Colon (tissue), 2 donors: Measurements from ENCODE around the gene CLEC4C.

Experiments
- FAIRE-seq: peaks from 2 replicates; lab custom pipeline; 2012; peaks lifted over from hg19 to GRCh38; lab: Jason Lieb, UNC
- donor health status: control.
- donor health status: control.

The CLEC4C gene

GRCh38 chr12:7723926-7724325 lies 23.2 kb downstream of the CLEC4C start:
- FAIRE-seq: no peak

GRCh38 chr12:7719946-7720730 lies 27.0 kb downstream of the CLEC4C start:
- no peak for FAIRE-seq

- no peak for FAIRE-seq
Measured at GRCh38 chr12:7716381-7716780, 30.8 kb downstream of the CLEC4C start.

DNA sequence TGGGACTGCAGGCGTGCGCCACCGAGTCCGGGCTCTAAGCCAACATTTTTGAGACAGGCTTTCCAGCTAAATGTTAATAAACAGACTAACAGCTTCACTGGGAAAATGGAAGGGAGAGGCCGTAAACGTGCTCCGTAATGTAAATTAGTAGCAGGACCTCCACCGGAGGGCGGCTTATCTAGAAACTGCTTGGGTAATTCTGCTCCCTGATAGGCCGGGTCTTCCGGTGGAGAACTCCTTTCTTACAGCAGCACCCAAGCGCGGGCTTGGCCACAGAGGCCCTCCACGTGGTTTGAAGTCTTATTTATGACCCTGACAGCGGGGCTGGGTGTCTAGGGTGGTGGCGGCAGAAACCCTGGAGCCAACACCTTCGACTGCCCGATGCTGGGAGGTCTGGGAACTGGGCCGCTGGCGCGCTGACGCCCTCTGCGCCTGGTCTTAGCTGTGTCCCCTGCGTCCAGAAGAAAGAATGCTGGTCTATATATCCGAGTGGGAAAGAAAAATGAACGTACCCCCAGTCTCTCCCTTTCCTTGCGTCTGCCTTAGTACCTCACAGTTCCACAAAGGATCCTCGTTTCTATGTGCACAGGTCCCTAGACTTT lies 34.2 kb downstream of the CLEC4C start:
- no peak for FAIRE-seq

GRCh38 chr12:7711133-7711532 lies 36.0 kb downstream of the CLEC4C start, which contains the start of gene DPPA3:
DPPA3 (plus strand) TSS chr12:7711433; CDS start chr12:7711571, 138 bp downstream.
- FAIRE-seq: no peak

DNA sequence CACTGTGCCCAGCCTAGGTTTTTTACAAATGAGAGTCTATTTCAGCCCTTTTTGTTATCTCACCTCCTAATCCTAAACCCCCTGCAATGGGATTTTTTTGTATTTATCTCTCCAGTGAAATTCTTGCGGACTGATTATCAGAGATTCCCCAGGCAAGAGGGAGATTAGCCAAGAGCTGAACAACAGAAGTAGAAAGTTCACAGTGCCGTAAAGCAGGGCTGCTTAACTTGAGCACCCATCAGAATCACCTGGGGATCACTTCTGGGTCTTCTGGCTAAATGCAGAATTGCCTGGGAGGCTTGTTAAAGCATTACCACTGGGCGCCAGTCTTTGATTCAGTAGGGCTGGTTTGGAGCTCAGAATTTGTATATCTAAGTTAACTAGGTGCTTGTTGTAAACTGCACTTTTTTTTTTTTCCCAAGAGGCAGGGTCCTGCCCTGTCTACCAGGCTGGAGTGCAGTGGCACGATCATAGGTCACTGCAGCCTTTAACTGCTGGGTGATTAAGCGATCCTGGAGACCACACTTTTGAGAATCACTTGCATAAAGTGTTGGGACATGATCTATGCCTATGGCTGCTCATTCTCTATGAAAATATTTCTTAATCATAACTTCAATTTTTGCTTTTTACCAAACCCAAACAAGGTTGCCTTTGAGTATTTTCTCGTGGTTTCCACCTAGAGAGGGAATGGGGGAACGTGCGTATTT lies 37.1 kb downstream of the CLEC4C start:
- no peak for FAIRE-seq

GRCh38 chr12:7705846-7706245 lies 41.3 kb downstream of the CLEC4C start:
- no peak for FAIRE-seq

GRCh38 chr12:7695566-7696197 lies 51.5 kb downstream of the CLEC4C start, which contains the start of gene GDF3:
GDF3 (minus strand) TSS chr12:7695775; CDS start chr12:7695728, 47 bp downstream.
- no peak for FAIRE-seq

GRCh38 chr12:7695237-7695560 lies 52.0 kb downstream of the CLEC4C start:
- no peak for FAIRE-seq

GRCh38 chr12:7694556-7695236 lies 52.5 kb downstream of the CLEC4C start:
- FAIRE-seq: no peak

DNA sequence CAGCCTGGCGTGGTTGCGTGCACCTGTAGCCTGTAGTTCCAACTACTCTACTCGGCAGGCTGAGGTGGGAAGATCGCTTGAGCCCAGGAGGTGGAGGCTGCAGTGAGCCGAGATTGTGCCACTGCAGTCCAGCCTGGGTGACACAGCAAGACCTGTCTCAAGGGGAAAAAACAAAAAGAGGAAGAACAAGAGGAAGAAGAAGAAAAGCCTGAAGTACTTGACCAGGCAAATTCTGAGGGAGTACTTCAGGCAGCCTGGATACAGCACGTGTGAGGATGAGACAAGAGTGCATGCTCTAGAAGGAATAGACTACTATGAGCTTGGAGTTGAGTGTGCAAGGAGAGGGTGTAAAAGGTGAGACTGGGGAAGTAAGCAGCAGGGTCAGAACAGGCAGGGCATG lies 53.4 kb downstream of the CLEC4C start:
- FAIRE-seq: no peak

DNA sequence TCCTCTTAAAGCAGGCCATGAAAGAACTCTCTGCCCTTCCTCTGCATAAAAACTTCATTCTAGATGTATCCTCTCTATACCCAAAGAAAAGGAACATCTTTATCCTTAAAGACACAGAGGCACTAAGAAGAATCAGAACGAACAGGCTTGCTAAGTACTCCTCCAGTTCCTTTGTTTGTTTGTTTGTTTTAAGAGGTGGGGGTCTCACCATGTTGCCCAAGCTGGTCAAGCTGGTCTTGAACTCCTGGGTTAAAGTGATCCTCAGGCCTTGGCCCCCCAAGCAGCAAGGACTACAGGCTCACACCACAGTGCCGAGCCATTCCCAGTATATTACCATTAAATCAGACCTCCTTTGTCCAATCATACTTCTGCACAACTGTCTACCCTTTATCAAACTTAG lies 65.6 kb downstream of the CLEC4C start:
- FAIRE-seq: no peak
